Calu3 (cell line): ENCODE results near the gene FAM186B. TPM values are rescaled to one million over a fixed set of nuclear protein-coding genes. Genes with fewer than 3 reads are reported as not detected.

ENCODE experiments used
- BruUV-seq: library from RNA; stranded (reverse); fragments of 400-500 nt; replicated peaks from 2 replicates; lab custom pipeline; 2021; lab: Mats Ljungman, UMichigan
- CTCF ChIA-PET: fragments of 300-600 bp; sonication (Branson Sonifier 250); formaldehyde crosslinking; loops from one replicate; lab custom pipeline; 2022; ENCODE audit warnings: antibody characterized with exemption; lab: Charles Lee
- DNase-seq: peaks from one replicate; pipeline ENCODE4 v3.0.0; 2022
- H3K27ac Mint-ChIP-seq: one replicate; pipeline ENCODE4 v1.8.0; 2022; ENCODE audit warnings: mixed read lengths; ENCODE audit not compliant: unreplicated experiment
- H3K27me3 Mint-ChIP-seq: one replicate; pipeline ENCODE4 v1.8.0; 2022; ENCODE audit warnings: mixed read lengths; ENCODE audit not compliant: unreplicated experiment
- H3K36me3 Mint-ChIP-seq: one replicate; pipeline ENCODE4 v1.8.0; 2022; ENCODE audit warnings: mild to moderate bottlenecking, moderate library complexity, mixed read lengths; ENCODE audit not compliant: insufficient read depth, unreplicated experiment
- H3K4me1 Mint-ChIP-seq: one replicate; pipeline ENCODE4 v1.8.0; 2022; ENCODE audit warnings: mild to moderate bottlenecking, low read depth, mixed read lengths; ENCODE audit not compliant: unreplicated experiment
- H3K4me3 Mint-ChIP-seq: one replicate; pipeline ENCODE4 v1.8.0; 2022; ENCODE audit warnings: mild to moderate bottlenecking, low read depth, moderate library complexity, mixed read lengths; ENCODE audit not compliant: unreplicated experiment
- H3K9me3 Mint-ChIP-seq: one replicate; pipeline ENCODE4 v1.8.0; 2022; ENCODE audit warnings: low read depth, mixed read lengths; ENCODE audit not compliant: unreplicated experiment
- CTCF ChIP-seq: fragments of 200-600 bp; IDR thresholded peaks from one replicate; pipeline ENCODE4 v1.8.0; 2022; ENCODE audit warnings: antibody characterized with exemption; ENCODE audit not compliant: unreplicated experiment
- intact Hi-C: fragments of 100-400 bp; cut with micrococcal nuclease; formaldehyde crosslinking; loops from one replicate; pipeline ENCODE4 v1.10.0; 2022; ENCODE audit not compliant: unreplicated experiment
- total RNA-seq: library from RNA; stranded (reverse); gene quantifications from 2 replicates; pipeline ENCODE4 v1.2.3, GENCODE V29; 2022

The FAM186B gene
- total RNA-seq, 1 experiment from 2014 or later: 0.47 TPM

GRCh38 chr12:49643961-49644619, 38.7 kb upstream of the FAM186B start:
- Mint-ChIP-seq H3K4me1 (no peaks in the 10 kb centered on the region), H3K4me3 (no peak overlapping the region), H3K36me3 (peaks cover 19% of the 10 kb centered on the region), H3K9me3 (no peaks in the 10 kb centered on the region), H3K27ac (no peak overlapping the region), H3K27me3 (no peaks in the 10 kb centered on the region)
- no peak for DNase-seq
- no TSS peak for BruUV-seq
- TF ChIP-seq CTCF: no peak
- CTCF ChIA-PET: no interaction called here
- intact Hi-C loops: loop anchor here (5.0 kb wide), 1 partner anchor 63 kb away; the partner anchor contains the start of gene FMNL3

- Mint-ChIP-seq H3K4me1 (no peaks in the 10 kb centered on the region), H3K27me3 (no peaks in the 10 kb centered on the region), H3K36me3 (peaks cover 19% of the 10 kb centered on the region), H3K4me3 (no peak overlapping the region), H3K9me3 (no peaks in the 10 kb centered on the region), H3K27ac (no peak overlapping the region)
- no peak for DNase-seq
- CTCF ChIA-PET: no interaction called here
- intact Hi-C loops: loop anchor here (5.0 kb wide), 1 partner anchor 64 kb away; the partner anchor contains the start of gene FMNL3
- BruUV-seq: no TSS peak
- no peak for TF ChIP-seq CTCF
Measured at GRCh38 chr12:49643135-49643534, 37.7 kb upstream of the FAM186B start.

- DNase-seq: no peak
- Mint-ChIP-seq H3K36me3 (peaks cover 19% of the 10 kb centered on the region), H3K9me3 (no peaks in the 10 kb centered on the region), H3K27ac (no peak overlapping the region), H3K4me3 (no peak overlapping the region), H3K27me3 (no peaks in the 10 kb centered on the region), H3K4me1 (no peaks in the 10 kb centered on the region)
- intact Hi-C loops: loop anchor here (5.0 kb wide), 1 partner anchor 65 kb away; the partner anchor contains the start of gene FMNL3
- CTCF ChIA-PET: no interaction called here
- BruUV-seq: no TSS peak
- no peak for TF ChIP-seq CTCF
Measured at GRCh38 chr12:49642370-49642802, 36.9 kb upstream of the FAM186B start.

- Mint-ChIP-seq H3K4me3 (no peak overlapping the region), H3K27me3 (no peaks in the 10 kb centered on the region), H3K4me1 (no peaks in the 10 kb centered on the region), H3K9me3 (no peaks in the 10 kb centered on the region), H3K36me3 (peaks cover 19% of the 10 kb centered on the region), H3K27ac (no peak overlapping the region)
- DNase-seq: no peak
- CTCF ChIA-PET: interaction anchor here (0.6 kb wide), 1 partner anchor 9 kb away, joined by 3 read pairs; no protein-coding TSS in a partner anchor
- no peak for TF ChIP-seq CTCF
- no TSS peak for BruUV-seq
- intact Hi-C loops: loop anchor here (5.0 kb wide), 1 partner anchor 65 kb away; the partner anchor contains the start of gene FMNL3
Measured at GRCh38 chr12:49641748-49642369, 36.4 kb upstream of the FAM186B start.
